NCI-H1930 (cell line): ENCODE measurements around the gene SLC34A1.

Experiments
- DNase-seq, 2 experiments: peaks; one replicate each; lab custom pipeline; 2025; lab: John Stamatoyannopoulos, UW

The SLC34A1 gene

DNA sequence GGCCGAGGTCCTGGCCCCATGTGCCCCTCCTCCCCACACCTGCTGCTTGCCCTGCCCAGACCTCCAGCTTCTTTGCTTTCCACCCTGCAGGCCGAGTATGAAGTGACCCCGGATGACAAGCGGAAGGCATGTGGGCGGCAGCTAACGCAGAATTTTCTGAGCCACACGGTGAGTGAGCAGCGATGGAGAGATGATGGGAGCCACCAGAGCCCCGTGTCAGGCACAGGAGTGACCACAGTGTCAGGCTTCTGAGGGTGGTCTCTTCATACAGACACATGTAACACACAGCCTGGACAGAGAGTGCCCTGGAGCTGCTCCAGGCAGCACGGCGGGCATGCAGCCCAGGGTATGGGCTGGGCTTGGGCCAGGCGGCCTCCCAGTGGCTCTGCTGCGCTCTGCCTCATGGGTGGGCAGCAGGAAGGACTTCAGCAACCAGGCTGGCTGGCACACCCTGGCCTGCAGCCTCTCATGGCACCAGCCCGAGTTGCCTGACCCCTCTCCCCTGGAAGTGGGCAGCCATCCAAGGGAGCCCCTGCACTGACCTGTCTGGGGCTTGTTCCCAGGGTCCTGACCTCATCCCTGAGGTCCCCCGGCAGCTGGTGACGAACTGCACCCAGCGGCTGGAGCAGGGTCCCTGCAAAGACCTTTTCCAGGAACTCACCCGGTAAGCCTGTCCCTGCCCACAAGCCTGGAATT lies 48.1 kb downstream of the SLC34A1 start:
- no peak for DNase-seq

DNA sequence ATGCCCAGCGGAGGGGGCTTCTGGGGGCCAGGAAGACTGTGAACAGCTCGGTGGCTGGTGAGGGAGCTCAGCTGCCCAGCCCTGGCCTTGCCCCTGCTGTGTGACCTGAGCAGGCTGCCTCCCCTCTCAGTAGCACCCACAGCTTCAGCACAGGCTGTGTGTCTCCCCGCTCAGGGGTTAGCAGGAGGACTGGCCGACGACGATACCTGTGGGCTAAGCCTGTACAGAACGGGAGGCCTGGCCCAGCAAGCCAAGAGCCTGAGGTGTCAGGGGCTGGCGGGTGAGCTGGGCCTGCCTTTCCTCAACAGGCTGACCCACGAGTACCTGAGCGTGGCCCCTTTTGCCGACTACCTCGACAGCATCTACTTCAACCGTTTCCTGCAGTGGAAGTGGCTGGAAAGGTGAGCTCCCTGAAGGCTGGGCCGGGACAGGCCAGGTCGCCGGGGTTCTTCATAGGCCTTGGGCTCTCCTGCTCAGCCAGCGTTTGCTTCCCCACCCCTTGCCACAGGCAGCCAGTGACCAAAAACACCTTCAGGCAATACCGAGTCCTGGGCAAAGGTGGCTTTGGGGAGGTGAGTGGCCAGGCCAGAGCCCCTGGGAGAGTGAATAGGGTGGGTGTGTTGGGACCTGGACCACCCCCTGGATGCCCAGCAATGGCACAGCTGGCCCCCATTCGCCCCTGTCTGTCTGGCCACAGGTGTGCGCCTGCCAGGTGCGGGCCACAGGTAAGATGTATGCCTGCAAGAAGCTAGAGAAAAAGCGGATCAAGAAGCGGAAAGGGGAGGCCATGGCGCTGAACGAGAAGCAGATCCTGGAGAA lies 48.8 kb downstream of the SLC34A1 start:
- DNase-seq: no peak

DNA sequence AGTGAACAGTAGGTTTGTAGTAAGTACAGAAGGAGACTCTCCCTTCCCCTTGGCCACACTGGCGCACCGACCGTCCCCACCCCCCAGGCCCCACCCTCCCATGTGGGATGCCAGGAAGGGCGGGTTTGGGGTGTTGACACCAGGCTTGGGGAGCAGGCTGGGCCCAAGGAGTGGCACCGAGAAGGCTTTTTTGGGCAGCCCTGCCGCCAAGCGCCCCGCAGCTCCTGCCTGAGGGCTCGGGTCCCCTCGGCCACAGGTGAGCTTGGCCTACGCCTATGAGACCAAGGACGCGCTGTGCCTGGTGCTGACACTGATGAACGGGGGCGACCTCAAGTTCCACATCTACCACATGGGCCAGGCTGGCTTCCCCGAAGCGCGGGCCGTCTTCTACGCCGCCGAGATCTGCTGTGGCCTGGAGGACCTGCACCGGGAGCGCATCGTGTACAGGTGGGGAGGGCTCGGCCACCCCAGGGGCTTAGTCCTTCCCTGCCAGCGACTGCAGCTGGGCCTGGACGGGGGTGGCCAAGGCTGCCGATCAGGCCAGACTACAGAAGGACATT lies 49.5 kb downstream of the SLC34A1 start:
- DNase-seq: no peak

DNA sequence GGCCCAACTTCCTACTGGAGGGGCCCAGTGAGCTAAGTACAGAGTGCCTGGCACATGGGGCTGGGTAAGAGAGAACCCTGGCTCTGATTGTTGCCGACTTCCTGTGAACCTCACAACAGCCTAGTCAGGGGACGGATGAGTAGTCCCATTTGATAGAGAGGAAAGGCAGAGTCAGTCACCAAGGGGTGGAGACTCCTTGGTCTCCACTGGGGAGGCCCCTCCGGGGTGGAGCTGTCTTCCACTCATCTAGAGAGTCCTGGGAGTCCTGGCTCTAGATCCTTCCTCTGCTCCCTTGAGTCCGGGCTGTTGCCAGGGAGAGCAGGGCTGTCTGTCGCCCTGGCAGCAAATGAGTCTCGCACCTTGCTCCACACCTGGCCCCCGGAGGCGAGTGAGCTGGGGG lies 50.2 kb downstream of the SLC34A1 start:
- no peak for DNase-seq

DNA sequence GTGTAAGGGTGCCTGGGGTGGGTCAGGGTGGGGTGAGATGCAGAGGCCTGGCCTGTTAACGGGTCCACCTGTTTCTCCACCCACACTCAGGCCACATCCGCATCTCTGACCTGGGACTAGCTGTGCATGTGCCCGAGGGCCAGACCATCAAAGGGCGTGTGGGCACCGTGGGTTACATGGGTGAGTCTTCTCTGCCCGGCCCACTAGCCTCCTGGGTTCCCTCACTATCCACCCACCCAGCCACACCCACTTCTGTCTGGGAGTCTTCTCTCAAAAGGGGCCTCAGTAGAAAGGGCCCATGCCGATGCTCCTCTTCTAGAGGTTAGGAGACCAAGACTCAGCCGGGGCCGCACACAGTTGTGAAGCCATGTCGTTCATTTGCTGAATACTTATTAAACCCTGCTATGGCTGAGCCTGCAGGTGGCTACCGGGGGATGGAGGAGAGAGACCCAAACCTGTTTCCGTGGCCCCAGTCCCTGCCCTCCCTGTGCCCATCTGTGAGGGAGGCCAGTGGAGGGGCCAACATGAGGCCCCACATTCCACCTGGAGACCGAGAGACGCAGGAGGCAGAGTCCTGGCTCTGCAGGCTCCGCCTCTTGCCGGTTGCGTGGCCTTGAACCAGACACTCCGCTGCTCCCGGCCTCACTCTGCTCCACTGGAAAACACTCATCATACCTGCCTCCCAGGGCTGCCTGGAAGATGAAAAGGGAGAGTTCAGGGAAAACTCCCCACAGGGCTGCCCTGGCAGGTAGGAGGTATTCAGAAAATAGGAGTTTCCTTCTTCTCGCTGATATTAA lies 50.9 kb downstream of the SLC34A1 start:
- DNase-seq: no peak

DNA sequence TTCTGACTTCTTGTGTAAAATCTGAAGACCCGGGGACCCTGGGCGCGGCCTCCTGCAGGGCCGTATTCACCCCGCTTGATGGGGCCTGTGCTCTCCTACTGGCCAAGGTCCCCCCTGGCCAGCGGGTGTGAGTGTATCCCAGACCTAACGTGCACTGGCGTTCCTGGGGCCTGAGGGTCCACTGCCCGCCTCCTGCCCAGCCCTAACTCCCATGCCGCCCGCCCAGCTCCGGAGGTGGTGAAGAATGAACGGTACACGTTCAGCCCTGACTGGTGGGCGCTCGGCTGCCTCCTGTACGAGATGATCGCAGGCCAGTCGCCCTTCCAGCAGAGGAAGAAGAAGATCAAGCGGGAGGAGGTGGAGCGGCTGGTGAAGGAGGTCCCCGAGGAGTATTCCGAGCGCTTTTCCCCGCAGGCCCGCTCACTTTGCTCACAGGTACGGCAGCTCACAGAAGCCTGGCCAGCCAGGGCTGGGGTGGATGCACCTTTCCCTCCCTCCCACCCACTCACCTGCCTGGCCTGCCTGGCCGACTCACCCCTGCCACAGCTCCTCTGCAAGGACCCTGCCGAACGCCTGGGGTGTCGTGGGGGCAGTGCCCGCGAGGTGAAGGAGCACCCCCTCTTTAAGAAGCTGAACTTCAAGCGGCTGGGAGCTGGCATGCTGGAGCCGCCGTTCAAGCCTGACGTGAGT lies 51.8 kb downstream of the SLC34A1 start:
- no peak for DNase-seq

DNA sequence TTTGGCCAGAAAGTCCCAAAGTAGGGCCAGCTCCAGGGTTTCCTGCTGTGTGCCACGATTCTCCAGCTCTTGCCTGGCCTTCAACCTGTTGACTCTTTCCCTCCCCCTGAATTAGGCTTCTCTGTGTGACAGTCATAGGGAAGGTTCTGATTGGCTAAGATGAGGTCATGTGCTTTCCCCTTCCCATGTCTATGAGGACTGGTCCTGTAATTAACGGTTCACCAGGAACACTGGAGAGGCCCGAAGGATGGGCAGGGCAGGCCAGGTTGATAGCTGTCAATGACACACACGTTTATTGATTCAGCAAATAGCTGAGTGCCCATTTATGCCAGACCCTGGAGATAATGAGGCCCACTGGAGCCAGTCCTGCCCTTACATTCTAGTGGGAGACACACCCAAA lies 53.4 kb downstream of the SLC34A1 start:
- no peak for DNase-seq

DNA sequence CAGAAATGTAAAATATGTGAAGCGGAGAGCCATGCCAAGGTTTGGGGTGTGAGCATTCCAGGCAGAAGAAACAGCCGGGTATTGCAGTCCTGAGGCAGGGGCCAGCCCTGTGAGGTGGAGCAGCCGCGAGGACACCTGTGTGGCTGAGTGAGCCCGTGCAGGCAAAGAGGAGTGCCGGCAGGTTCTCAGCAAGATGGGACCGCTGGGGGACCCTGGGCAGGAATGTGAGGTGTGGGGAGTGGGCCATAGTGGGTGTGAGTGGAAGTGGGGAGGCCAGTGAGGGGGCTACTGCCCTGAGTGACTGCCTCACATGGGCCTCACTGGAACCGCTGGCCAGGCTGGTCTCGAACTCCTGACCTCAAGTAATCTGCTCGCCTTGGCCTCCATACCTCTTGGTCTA lies 54.2 kb downstream of the SLC34A1 start:
- DNase-seq: no peak

DNA sequence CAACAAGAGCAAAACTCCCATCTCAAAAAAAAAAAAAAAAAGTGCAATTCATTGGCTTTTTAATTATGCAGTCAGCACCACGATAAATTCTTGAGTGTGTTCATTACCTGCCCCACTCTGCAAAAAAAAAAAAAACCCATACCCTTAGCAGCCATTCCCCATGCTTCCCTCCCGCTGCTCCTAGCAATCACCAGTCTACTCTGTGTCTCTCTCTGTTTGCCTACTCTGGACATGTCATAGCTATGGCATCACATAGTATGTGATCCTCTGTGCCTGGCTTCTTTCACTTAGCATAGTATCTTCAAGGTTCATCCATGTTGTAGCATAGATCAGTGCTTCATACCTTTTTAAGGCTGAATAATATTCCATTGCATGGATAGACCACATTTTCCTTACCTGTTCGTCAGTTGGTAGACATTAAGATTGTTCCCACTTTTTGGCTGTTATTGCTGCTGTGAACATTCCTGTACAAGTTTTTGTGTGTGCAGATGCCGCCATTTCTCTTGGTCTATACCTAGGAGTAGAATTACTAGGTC lies 55.4 kb downstream of the SLC34A1 start:
- DNase-seq: no peak

DNA sequence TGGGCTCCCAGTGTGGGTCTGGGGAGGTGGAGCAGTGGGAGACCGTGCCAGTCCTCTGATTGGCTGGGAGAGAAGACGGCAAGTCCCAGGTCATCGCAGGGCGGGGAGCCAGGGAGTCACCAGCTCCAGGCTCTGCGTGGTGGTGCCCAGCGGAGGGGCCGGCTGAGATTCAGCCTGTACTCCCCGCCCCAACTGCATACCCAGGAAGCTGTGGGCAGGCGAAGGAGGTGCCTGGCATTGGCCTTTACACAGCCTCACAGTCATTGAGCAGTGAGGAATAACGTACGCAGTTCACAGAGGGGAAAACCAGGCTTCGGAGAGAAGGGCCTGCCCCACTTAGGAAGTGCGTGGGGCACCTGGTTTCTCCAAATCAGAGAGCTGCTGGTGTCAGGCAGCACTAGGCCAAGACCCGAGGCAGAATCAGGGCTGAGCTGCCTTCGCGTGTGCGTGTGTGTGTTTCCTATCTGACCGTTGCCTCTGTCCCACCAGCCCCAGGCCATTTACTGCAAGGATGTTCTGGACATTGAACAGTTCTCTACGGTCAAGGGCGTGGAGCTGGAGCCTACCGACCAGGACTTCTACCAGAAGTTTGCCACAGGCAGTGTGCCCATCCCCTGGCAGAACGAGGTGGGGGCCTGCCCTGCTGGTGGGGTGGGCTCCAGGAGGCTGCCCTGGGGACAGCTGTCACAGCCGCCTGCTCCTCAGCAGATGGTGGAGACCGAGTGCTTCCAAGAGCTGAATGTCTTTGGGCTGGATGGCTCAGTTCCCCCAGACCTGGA lies 56.2 kb downstream of the SLC34A1 start:
- DNase-seq: no peak

DNA sequence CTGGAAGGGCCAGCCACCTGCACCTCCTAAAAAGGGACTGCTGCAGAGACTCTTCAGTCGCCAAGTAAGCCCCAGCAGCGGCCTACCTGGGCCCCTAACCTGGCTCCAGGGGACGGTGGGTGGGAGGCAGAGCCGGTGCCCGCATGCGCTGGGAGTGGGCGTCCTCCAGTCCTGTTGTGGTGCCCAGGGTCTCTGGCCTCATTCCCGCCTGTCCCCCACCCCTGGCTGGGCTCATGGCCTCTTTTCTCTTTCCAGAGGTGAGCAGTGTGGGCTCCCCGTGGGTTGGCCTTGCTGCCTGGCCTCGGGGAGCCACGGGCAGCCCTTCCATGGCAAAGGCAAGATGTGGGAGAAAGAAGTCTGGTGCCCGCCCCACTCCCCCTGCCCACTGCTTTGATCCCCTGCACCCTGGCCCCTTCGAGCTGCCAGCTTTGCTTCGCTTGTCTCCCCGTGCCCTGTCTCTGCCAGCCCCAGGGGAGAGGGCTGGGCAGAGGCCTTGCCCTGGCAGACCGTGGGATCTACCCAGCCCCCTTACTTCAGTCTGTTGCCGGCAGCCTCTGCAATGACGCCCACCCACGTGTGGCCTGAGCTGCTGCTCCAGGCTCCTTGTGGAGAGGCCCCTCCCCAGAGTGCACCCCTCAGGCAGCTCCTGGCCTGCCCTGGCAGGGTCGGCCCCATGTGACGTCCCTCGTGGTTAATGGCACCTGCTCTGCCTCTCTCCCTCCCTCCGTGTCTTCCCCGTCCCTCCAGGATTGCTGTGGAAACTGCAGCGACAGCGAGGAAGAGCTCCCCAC lies 57.0 kb downstream of the SLC34A1 start:
- DNase-seq: no peak

DNA sequence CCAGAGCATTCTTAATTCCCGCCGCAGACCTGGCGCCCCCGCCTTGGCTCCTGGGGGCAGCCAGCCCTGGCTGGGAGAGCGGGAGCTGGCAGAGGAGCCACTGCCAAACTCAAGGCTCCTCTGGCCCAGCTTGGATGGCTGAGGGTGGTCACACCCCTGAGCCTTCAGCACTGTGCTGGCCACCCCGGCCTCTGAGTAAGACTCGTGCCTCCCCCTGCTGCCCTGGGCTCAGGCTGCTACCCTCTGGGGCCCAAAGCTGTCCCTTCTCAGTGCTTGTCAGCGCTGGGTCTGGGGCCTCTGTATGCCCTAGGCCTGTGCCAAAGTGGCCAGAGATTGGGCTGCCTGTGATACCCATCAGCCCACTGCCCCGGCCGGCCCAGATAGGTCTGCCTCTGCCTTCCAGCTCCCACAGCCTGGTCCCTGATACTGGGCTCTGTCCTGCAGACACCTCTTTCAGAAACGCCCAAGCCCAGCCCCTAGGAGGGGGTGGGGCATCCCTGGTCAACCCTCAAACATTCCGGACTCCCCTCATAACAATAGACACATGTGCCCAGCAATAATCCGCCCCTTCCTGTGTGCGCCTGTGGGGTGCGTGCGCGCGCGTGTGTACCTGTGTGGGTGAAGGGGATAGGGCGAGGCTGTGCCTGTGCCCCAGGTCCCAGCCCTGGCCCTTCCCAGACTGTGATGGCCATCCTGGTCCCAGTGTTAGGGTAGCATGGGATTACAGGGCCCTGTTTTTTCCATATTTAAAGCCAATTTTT lies 58.0 kb downstream of the SLC34A1 start:
- DNase-seq: no peak

DNA sequence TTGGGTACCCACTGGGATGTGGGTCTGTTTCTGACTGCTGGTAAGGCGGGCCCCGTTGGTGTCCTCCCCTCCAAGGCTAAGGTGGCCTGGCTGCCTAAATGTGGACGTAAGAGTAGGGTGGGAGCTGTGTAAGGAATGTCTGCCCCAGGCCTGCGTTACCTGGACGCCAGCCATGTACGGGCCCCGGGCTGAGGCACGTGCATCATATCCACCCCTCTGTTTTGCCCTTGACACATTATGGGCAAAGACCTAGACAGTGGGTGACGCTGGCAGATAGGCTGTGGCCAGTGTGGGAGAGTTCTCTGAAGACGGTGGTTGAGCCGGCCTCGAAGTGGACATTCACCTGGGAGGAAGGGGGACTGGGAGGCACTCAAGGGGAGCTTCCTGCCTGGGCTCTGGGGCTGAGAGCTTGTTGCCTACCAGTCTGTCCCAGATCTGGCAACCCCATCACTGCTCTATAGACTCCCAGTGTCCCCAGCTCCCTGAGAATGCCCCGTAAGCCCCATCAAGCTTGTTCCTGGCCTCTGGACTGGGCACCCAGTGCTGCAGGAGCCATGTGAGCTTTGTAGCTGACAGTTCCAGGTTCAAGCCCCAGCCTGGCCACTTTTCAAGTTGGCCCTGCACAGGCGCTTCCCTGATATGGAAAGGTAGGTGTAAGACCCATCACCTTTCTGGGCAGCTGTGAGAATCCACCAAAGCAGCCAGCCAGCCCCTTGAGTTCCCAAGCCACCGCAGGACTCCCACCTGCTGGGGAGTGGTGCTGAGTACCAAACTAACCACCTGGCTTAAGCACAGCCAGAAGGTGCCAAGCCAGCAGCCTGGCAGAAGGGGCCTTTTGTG lies 59.1 kb downstream of the SLC34A1 start:
- DNase-seq: no peak

DNA sequence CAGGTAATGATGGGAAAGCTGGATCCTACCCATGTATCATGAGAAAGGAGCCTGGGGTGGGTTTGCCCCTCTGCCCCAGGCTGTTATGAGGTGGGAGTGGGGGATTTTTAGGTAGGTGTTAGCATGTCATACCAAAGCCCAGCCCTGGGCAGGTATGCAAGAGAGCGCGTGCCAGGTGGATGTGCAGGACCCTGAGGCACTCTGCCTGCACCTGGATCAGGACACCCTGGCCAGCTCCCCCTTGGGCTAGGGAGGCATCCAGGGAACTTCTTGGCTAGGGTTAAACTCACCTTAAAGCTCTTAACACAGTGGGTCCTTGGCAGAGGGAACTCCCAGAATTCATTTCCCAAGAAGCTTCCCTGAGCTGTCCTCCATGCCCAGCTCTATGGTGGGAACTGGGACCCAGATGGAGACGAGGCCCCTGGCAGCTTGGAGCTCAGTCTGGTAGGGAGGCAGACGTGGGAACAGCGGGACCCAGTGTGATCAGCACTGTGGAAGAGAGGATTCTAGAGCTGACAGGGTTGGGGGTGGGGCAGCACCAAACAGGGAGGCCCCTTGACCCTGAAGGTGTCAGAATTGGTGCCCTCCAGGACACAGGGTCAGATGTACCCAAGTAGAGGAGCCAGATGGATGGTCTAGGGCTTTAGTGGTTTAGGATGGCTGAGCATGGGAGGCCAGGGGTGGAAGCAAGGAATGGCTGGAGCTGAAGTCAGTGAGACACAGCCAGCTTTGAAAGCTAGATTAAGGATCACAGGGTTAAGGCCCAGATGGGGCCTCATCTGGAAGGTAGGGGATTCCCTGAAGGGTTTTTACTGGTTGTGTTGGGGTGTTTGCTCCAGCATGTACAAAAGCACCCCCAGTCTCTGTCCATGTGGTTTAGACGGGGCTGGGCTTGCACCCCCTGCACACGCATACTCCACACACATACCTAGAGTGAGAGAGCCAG lies 60.1 kb downstream of the SLC34A1 start:
- no peak for DNase-seq

DNA sequence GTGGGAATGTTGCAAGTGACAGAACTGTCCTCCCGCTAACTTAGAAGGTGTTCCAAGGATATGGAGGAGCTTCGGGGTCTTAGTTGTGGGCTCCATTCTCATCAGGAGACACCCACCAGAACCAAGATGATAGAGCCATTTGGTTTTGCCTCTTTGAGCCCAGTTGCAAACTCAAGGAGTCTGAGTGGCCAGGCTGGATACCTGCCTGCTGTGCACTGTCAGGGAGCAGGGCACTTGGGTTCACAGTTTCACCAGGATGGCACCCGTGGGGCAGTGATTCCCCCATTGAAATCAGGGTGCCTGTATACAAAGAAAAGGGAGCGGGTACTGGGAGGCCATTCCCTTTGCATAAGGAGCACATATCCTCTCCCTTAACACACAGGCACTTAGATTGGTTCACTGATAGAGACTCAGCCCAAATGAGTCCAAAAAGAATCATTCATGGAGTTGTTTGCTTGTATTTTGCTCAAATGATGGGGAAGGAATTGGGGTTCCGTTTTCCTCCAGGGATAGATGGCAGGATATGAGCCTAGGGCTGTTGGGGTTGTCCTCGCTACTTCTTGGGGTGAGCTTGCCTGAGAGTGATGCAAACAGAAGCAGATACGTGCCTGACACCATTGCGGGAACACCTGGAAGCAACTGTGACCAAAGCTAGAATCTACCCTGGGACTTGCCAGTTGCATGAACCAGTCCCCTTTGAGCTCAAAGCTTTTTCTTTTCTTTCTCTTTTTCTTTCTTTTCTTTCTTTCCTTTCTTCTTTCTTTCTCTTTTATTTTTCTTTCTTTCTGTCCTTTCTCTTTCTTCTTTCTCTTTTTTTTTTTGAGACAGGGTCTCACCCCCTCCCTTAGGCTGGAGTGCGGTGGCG lies 61.0 kb downstream of the SLC34A1 start:
- no peak for DNase-seq

DNA sequence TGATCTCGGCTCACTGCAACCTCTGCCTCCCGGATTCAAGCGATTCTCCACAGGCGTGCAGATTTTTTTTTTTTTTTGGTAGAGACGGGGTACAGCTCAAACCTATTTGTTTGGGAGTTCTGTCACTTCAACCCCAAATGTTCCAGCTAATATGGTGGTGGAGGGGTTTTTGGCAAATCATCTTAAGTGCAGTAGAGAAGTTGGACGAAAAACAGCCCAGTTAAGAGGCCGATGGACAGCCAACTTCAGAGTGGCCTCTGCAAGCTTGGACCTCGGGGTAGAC lies 61.6 kb downstream of the SLC34A1 start:
- DNase-seq: no peak
